HEK293 (cell line): ENCODE results near the gene PTPRN2.

Experiments
- CTCF ChIA-PET: fragments of 350-600 bp; formaldehyde crosslinking; extraction: SDS; loops from one replicate; lab custom pipeline; 2021; ENCODE audit warnings: antibody characterized with exemption; lab: Yijun Ruan, JAX
- POLR2A ChIA-PET: fragments of 300-600 bp; formaldehyde crosslinking; extraction: SDS; loops from one replicate; lab custom pipeline; 2020; ENCODE audit warnings: antibody characterized with exemption, inconsistent platforms; lab: Yijun Ruan, JAX
- H3K27ac ChIP-seq: fragments of 200-500 bp; sonication (Bioruptor generic); 2 replicates; pipeline ENCODE4 v1.5.1; 2014; ENCODE audit warnings: low read depth, low read length, control low read depth, inconsistent platforms; ENCODE audit errors: extremely low read depth
- H3K36me3 ChIP-seq, 2 experiments: fragments of 200-500 bp in 1 of 2; sonication (Bioruptor generic) in 1 of 2; 1 replicate in 1 of 2; 2 replicates in 1 of 2; pipeline ENCODE4 v1.5.1; 2014 to 2017; ENCODE audit warnings: inconsistent platforms in 2 of 2, low read length in 2 of 2; ENCODE audit not compliant: control insufficient read depth in 2 of 2, insufficient read depth in 1 of 2
- H3K4me1 ChIP-seq: fragments of 200-500 bp; sonication (Bioruptor generic); 2 replicates; pipeline ENCODE4 v1.5.1; 2014; ENCODE audit warnings: mild to moderate bottlenecking, low read length, inconsistent platforms; ENCODE audit not compliant: control insufficient read depth, insufficient read depth
- H3K4me3 ChIP-seq: 2 replicates; pipeline ENCODE4 v1.5.1; 2011; ENCODE audit warnings: low read depth, mild to moderate bottlenecking, control low read depth, low read length, moderate library complexity
- H3K9me3 ChIP-seq: fragments of 200-500 bp; sonication (Bioruptor generic); 2 replicates; pipeline ENCODE4 v1.5.1; 2014; ENCODE audit warnings: low read depth, low read length, inconsistent platforms; ENCODE audit not compliant: control insufficient read depth, insufficient read depth
- REPIN1 ChIP-seq: fragments of 450-650 bp; formaldehyde crosslinking; IDR thresholded peaks from 2 replicates; pipeline ENCODE4 v1.5.1; 2017; ENCODE audit warnings: missing biosample characterization, missing genetic modification characterization, low read depth
- SALL2 ChIP-seq: fragments of 450-650 bp; formaldehyde crosslinking; IDR thresholded peaks from 2 replicates; pipeline ENCODE4 v1.5.0; 2017; ENCODE audit warnings: missing biosample characterization, mild to moderate bottlenecking, missing genetic modification characterization, borderline replicate concordance
- ZBTB17 ChIP-seq: fragments of 450-650 bp; formaldehyde crosslinking; IDR thresholded peaks from 2 replicates; pipeline ENCODE4 v1.5.1; 2016; ENCODE audit warnings: missing biosample characterization, missing genetic modification characterization
- ZBTB7A ChIP-seq: fragments of 450-650 bp; formaldehyde crosslinking; IDR thresholded peaks from 2 replicates; pipeline ENCODE4 v1.5.1; 2016; ENCODE audit warnings: low read depth, missing biosample characterization, missing genetic modification characterization
- ZNF2 ChIP-seq: fragments of 450-650 bp; formaldehyde crosslinking; IDR thresholded peaks from 2 replicates; pipeline ENCODE4 v1.5.1; 2016; ENCODE audit warnings: missing biosample characterization, missing genetic modification characterization
- ZNF223 ChIP-seq: fragments of 450-650 bp; formaldehyde crosslinking; IDR thresholded peaks from 2 replicates; pipeline ENCODE4 v1.5.1; 2016; ENCODE audit warnings: missing biosample characterization, missing genetic modification characterization
- ZNF24 ChIP-seq: fragments of 450-650 bp; formaldehyde crosslinking; IDR thresholded peaks from 2 replicates; pipeline ENCODE4 v1.5.1; 2016; ENCODE audit warnings: missing biosample characterization, missing genetic modification characterization
- ZNF302 ChIP-seq: fragments of 450-650 bp; formaldehyde crosslinking; IDR thresholded peaks from 2 replicates; pipeline ENCODE4 v1.5.1; 2016; ENCODE audit warnings: missing biosample characterization, missing genetic modification characterization, low read depth
- ZNF311 ChIP-seq: fragments of 450-650 bp; formaldehyde crosslinking; IDR thresholded peaks from 2 replicates; pipeline ENCODE4 v1.5.1; 2017; ENCODE audit warnings: missing biosample characterization, missing genetic modification characterization, borderline replicate concordance
- ZNF560 ChIP-seq: fragments of 450-650 bp; formaldehyde crosslinking; IDR thresholded peaks from 2 replicates; pipeline ENCODE4 v1.5.1; 2017; ENCODE audit warnings: missing biosample characterization, missing genetic modification characterization, borderline replicate concordance
- ZNF561 ChIP-seq: fragments of 450-650 bp; IDR thresholded peaks from 2 replicates; pipeline ENCODE4 v1.5.1; 2018; ENCODE audit warnings: missing biosample characterization, missing genetic modification characterization, borderline replicate concordance
- ZNF701 ChIP-seq: fragments of 450-650 bp; formaldehyde crosslinking; IDR thresholded peaks from 2 replicates; pipeline ENCODE4 v1.5.1; 2016; ENCODE audit warnings: missing biosample characterization, missing genetic modification characterization
- ZNF776 ChIP-seq: fragments of 450-650 bp; formaldehyde crosslinking; IDR thresholded peaks from 2 replicates; pipeline ENCODE4 v1.5.0; 2017; ENCODE audit warnings: missing biosample characterization, missing genetic modification characterization, borderline replicate concordance
- ZNF777 ChIP-seq: fragments of 450-650 bp; formaldehyde crosslinking; IDR thresholded peaks from 2 replicates; pipeline ENCODE4 v1.5.1; 2017; ENCODE audit warnings: missing biosample characterization, missing genetic modification characterization, borderline replicate concordance
- ZNF792 ChIP-seq: fragments of 450-650 bp; formaldehyde crosslinking; IDR thresholded peaks from 2 replicates; pipeline ENCODE4 v1.5.1; 2016; ENCODE audit warnings: missing biosample characterization, missing genetic modification characterization
- ZSCAN30 ChIP-seq: fragments of 450-650 bp; IDR thresholded peaks from 2 replicates; pipeline ENCODE4 v1.5.1; 2018; ENCODE audit warnings: missing biosample characterization, mild to moderate bottlenecking, missing genetic modification characterization, moderate library complexity
- TF ChIP-seq, protein P1 (sequence below): fragments of 450-650 bp; formaldehyde crosslinking; IDR thresholded peaks from 2 replicates; pipeline ENCODE4 v1.5.1; 2016; ENCODE audit warnings: missing biosample characterization, missing genetic modification characterization
- TF ChIP-seq, protein P2 (sequence below): fragments of 450-650 bp; formaldehyde crosslinking; IDR thresholded peaks from 2 replicates; pipeline ENCODE4 v1.5.1; 2016; ENCODE audit warnings: missing biosample characterization, missing genetic modification characterization

The PTPRN2 gene

DNA sequence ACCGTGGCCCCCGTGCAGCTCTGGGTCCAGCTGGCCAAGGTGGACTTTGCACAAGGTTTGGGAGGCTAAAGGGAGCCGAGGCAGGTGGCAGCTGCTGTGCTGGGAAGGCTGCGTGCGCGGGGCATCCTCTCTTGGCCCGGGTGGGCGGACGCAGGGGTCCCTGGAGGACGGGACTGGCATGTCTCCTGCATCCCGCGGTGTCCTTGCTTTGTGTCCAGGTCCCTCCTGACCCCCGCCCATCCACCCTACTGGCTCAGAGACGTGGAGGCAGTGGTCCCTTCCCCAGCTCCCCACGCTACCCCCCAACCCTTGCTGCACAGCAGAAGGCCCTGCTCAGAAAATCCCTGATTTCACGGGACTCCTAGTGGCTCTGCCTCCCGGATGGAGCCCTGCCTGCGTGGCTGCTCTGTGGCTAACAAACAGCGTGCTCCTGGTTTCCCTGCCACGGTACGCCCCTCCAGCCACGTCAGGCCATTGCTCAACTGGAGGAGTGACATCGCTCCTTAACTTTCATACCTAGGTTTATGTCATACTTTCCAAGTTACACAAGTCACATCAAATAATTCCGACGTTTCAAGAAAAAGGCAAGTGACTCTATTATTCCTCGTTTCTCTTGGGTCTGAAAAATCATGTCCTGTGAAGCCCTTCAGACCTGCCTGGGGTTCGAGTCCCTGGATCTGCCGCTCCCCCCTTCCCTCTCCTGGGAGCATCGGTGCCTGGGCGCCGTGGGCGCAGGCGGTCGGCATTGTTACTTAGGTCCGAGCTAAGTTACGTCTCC lies 829.0 kb downstream of the PTPRN2 start:
- H3K4me1 ChIP-seq, result no peaks in the 10 kb centered on the region
- CTCF ChIA-PET, result interaction anchor here (0.6 kb wide), 1 partner anchor 9 kb away, joined by 3 read pairs; no protein-coding TSS in a partner anchor
- POLR2A ChIA-PET, result no interaction called here
- H3K4me3 ChIP-seq, result no peak overlapping the region
- H3K36me3 ChIP-seq, result no peaks in the 10 kb centered on the region
- TF ChIP-seq SALL2 (no peak), ZNF302 (tag by site-specific recombination) (no peak), ZNF223 (tag by site-specific recombination) (no peak), ZBTB7A (tag by site-specific recombination) (no peak), ZNF24 (tag by site-specific recombination) (no peak), ZBTB17 (tag by site-specific recombination) (no peak), ZNF560 (no peak), ZNF561 (no peak)
- TF ChIP-seq, protein P1, sequence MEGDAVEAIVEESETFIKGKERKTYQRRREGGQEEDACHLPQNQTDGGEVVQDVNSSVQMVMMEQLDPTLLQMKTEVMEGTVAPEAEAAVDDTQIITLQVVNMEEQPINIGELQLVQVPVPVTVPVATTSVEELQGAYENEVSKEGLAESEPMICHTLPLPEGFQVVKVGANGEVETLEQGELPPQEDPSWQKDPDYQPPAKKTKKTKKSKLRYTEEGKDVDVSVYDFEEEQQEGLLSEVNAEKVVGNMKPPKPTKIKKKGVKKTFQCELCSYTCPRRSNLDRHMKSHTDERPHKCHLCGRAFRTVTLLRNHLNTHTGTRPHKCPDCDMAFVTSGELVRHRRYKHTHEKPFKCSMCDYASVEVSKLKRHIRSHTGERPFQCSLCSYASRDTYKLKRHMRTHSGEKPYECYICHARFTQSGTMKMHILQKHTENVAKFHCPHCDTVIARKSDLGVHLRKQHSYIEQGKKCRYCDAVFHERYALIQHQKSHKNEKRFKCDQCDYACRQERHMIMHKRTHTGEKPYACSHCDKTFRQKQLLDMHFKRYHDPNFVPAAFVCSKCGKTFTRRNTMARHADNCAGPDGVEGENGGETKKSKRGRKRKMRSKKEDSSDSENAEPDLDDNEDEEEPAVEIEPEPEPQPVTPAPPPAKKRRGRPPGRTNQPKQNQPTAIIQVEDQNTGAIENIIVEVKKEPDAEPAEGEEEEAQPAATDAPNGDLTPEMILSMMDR (tag by site-specific recombination), result no peak
- TF ChIP-seq, protein P2, sequence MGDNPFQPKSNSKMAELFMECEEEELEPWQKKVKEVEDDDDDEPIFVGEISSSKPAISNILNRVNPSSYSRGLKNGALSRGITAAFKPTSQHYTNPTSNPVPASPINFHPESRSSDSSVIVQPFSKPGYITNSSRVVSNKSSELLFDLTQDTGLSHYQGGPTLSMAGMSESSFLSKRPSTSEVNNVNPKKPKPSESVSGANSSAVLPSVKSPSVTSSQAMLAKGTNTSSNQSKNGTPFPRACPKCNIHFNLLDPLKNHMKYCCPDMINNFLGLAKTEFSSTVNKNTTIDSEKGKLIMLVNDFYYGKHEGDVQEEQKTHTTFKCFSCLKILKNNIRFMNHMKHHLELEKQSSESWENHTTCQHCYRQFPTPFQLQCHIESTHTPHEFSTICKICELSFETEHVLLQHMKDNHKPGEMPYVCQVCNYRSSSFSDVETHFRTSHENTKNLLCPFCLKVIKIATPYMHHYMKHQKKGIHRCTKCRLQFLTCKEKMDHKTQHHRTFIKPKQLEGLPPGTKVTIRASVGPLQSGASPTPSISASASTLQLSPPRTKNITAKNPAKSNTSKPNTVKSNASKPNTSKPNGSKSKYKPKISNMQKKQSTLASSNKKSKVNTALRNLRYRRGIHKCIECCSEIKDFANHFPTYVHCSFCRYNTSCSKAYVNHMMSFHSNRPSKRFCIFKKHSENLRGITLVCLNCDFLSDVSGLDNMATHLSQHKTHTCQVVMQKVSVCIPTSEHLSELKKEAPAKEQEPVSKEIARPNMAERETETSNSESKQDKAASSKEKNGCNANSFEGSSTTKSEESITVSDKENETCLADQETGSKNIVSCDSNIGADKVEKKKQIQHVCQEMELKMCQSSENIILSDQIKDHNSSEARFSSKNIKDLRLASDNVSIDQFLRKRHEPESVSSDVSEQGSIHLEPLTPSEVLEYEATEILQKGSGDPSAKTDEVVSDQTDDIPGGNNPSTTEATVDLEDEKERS (tag by site-specific recombination), result no peak
- H3K27ac ChIP-seq, result no peak overlapping the region
- no peaks in the 10 kb centered on the region for H3K9me3 ChIP-seq

DNA sequence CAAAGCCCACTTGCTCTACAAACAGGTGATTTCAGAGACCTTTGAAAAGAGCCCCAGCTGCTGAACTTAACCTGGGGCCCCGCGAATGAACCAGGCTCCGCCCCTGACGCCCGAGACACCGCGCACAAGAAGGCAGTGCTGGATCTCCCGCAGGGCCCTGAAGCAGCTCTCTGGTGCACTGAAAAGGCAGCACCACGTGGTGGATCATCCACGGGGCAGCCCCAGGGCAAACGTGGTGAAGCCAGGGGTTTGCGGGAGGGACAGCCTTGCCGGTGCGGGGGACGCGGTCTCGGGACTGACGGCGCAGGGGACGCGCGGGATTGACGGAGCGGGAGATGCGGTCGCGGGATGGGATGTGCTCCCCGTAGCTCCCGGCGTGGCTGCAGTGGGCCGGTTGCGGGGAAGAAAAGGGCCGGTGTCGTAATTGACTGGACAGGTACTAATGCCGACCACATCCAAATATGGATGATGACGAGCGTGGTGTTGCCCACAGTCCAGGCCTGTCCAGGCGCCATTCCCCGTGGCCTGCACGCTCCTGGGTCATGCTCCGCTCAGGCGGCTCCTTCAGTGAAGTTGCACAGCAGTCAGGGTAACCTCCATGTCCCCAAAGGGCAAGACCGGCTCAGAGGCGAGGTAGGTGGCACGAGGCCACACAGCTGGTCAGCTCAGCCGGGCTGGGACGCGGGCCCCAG lies 829.7 kb downstream of the PTPRN2 start:
- H3K27ac ChIP-seq, result no peak overlapping the region
- CTCF ChIA-PET, result no interaction called here
- TF ChIP-seq ZNF311 (no peak), ZNF776 (tag by site-specific recombination) (no peak), ZNF2 (no peak), ZNF792 (tag by site-specific recombination) (no peak), ZNF777 (tag by site-specific recombination) (no peak), REPIN1 (tag by site-specific recombination) (no peak), ZNF701 (tag by site-specific recombination) (no peak), ZSCAN30 (tag by site-specific recombination) (no peak)

More for the DNA sequence above, 829.7 kb downstream of the PTPRN2 start:
- POLR2A ChIA-PET, result no interaction called here
- Histone ChIP-seq H3K4me1 (no peaks in the 10 kb centered on the region), H3K9me3 (no peaks in the 10 kb centered on the region), H3K36me3 (no peaks in the 10 kb centered on the region), H3K4me3 (no peak overlapping the region)
